T-helper 2 cell treated with Interferon-gamma antibody and Interleukin-4, amounts not matched to agents 100 ng/mL and 5 ng/mL, for 36 hours (primary cell): ENCODE measurements around the gene TCN1. TPM values are rescaled to one million over a fixed set of nuclear protein-coding genes. Genes with fewer than 3 reads are reported as not detected.

Source experiments
- intact Hi-C: fragments of 100-400 bp; cut with micrococcal nuclease; formaldehyde crosslinking; loops from one replicate; pipeline ENCODE4 v1.15.1; 2023
- total RNA-seq: library from RNA; stranded (reverse); gene quantifications from 2 replicates; pipeline ENCODE4 v1.2.3, GENCODE V29; 2022

TCN1 gene
- total RNA-seq, 1 donor from 2014 or later, result not detected

DNA sequence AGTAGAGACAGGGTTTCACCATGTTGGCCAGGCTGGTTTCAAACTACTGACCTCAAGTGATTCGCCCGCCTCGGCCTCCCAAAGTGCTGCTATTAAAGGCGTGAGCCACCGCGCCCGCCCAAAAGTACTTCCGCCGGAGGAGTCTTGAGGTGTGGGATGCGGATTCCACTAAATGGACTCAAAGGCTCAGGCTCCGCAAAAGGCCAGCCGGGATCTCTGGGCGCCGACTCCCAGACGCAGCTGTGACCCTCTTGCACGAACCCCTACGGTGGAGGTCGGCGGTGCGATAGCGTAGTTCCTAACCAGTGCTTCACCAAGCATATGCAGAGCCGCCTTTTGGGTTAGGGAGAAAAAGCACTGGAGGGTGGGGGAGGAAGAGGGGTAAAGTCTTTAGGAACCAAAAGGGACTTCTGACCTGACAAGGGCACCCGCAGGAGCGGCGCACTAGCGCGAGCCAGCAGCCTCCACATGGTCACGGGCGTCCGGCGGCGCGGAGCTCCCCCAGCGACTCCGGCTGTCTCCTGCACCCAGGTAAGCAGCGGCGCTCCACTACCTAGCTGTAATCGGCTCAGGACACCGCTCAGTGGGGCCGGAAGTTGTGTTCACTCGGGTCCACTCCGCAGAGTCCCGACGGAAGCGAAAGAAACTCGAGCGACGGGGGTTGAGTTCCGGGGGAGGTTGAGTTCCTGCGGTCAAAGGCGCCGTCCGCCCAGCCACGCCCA is 55.9 kb downstream of the TCN1 start, which contains the start of gene MRPL16:
TSS of gene MRPL16 (minus strand) at position 590 of the 722 bp plus-strand sequence. CDS start at position 470, 120 bp downstream.
- intact Hi-C loops, result loop anchor here (1.0 to 5.0 kb wide), 7 partner anchors 43 to 703 kb away; partner anchors contain the start of genes FAM111B, OSBP, PATL1 and STX3

DNA sequence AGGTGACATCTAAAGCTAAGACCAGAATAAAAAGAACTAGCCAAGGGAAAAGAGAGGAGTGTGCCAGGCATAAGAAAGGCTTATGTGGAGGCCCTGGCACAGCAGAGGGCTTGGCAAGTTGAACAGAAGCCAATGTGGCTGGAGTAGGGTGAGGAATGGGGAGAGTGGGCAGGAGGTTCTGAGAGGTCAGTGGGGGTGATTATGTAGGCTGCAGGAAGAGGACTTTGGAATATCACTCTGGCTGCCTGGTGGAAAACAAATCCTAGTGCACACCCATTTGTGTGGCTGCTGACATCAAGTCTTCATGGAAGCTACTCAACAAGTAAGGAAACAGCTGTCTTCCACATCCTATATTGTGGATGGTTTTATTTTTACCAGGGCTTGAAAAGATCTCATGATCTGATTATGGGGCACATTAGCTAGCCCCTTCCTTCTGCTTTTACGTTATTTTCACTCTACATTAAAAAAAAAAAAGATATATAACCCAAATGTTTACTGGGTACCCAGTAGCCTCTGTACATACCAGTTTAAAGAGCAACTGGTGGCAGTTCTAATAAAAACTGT is 59.2 kb downstream of the TCN1 start:
- intact Hi-C loops, result no loop called here

DNA sequence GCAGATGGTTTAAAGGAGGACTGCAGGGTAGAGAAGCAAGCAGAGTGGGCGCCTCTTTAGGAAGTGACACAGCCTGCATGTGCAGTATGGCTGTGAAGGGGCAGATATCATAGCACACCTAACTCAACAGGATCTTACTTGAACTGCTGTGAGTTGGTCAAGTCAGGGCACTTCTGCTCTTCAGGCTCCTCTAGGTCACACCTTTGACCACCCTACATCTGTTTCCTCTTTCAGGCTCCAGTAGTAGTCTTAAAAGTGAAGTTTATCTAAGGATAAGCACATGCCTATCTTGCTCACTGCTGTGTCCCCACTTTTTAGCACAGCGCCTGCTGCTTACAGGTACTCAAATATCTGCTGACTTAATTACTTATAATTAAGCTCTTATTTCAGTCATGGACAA is 62.2 kb downstream of the TCN1 start:
- intact Hi-C loops, result no loop called here

Other genes starting within 250 kb of the TCN1 start
- gene PATL1, start 197.4 kb downstream of the TCN1 start, total RNA-seq, result 51.3 and 51.5 TPM in 2 replicates
- not detected in 2 replicates for gene OR10V1, start 152.6 kb downstream of the TCN1 start, total RNA-seq
- gene STX3, start 111.1 kb downstream of the TCN1 start, total RNA-seq, result 40.3 and 41.0 TPM in 2 replicates
- gene MRPL16, start 55.7 kb downstream of the TCN1 start, total RNA-seq, result 81.3 and 81.8 TPM in 2 replicates
- gene CBLIF, start 21.0 kb downstream of the TCN1 start, total RNA-seq, result not detected in 2 replicates
- not detected in 2 replicates for gene OOSP3, start 12.3 kb upstream of the TCN1 start, total RNA-seq
- not detected in 2 replicates for gene OOSP1, start 71.9 kb upstream of the TCN1 start, total RNA-seq
- not detected in 2 replicates for gene OOSP4A, start 97.5 kb upstream of the TCN1 start, total RNA-seq
- gene OOSP4B, start 150.7 kb upstream of the TCN1 start, total RNA-seq, result not detected in 2 replicates
- not detected in 2 replicates for gene OOSP2, start 173.9 kb upstream of the TCN1 start, total RNA-seq
- not detected in 2 replicates for gene MS4A3, start 190.2 kb upstream of the TCN1 start, total RNA-seq
- gene MS4A2, start 222.2 kb upstream of the TCN1 start, total RNA-seq, result not detected in 2 replicates